Measurements from ENCODE around the gene NEDD1.
A peak's percentile ranks its signal among the peaks of the same experiment; 100 is the strongest.

NEDD1 gene, protein sequence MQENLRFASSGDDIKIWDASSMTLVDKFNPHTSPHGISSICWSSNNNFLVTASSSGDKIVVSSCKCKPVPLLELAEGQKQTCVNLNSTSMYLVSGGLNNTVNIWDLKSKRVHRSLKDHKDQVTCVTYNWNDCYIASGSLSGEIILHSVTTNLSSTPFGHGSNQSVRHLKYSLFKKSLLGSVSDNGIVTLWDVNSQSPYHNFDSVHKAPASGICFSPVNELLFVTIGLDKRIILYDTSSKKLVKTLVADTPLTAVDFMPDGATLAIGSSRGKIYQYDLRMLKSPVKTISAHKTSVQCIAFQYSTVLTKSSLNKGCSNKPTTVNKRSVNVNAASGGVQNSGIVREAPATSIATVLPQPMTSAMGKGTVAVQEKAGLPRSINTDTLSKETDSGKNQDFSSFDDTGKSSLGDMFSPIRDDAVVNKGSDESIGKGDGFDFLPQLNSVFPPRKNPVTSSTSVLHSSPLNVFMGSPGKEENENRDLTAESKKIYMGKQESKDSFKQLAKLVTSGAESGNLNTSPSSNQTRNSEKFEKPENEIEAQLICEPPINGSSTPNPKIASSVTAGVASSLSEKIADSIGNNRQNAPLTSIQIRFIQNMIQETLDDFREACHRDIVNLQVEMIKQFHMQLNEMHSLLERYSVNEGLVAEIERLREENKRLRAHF

DNA sequence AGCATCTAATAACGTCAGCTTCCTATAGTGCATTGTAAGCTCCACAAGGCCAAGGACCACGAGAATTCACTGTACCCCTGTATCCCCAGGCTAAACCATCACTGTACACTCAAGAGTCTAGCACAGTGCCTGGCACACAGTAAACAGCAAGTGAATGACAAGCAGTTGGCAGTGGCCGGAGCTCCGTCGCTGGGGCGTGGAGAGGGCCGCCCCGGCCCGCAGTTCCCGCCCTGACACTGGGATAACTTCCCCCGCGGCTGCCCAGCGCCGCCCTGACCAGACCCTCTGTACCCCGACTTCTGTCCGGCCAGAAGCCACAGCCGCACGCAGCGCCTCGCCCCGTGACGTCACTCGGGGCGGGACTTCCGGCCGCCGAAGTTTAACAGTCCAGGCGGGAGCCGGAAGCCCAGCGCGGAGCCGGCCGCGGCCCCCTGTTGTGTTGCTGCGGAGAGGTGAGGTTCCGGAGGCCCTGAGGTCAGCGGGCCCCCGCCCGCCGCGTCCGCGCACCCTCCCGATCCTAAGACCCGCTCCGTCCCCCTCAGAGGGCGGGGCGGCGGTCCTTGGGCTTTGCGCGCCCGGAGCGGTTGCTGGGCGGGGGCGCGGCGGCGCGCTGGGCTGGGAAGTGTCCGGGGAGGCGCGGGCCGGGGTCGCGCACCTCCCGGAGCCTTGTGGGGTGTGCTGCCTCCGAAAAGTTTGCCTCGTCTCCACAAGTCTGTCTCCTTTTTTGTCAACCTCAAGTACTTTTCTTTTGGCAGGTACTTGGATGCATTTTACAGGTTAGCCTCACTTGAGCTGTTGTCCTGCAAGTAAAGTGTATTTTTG is at the start of gene NEDD1:
NEDD1 (plus strand) TSS at position 409 of the 822 bp plus-strand sequence. CDS start 2,503 bp downstream, outside the sequence.
- peak; percentile 68 to 76 (median 74) for DNase-seq (ENCODE audit: low read depth in 4 of 4, low spot score in 1 of 4)

DNA sequence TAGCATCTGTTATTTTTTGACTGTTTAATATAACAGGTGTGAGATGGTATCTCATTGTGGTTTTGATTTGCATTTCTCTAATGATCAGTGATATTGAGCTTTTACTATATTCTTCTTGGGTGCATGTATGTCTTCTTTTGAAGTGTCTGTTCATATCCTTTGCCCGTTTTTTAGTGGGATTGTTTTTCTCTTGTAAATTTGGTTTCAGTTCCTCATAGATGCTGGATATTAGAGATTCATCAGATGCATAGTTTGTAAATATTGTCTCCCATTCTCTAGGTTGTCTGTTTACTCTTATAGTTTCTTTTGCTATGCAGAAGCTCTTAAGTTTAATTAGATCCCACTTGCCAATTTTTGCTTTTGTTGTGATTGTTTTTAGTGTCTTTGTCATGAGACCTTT is 48.9 kb upstream of the NEDD1 start:
- no peak for DNase-seq (ENCODE audit: low read depth in 4 of 4, low spot score in 1 of 4)

DNA sequence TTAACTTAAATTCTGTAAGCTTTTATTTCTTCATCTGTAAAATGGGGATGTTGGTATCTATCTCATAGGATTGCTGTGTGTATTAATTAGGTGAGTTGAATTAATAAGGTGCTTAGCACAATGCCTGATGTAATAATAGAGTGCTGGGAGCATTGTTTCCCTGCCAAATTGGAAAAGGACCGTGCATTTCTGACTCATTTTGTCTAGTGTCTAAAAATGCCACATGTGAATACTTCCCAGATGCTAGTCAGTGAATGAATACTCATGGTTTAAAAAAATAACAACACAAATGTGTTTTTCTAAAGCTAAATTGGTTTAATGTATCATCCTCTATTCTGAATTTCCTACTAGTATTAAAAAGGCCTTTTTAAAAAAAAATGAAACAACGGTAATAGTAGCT is 45.4 kb upstream of the NEDD1 start:
- DNase-seq (ENCODE audit: low read depth in 4 of 4, low spot score in 1 of 4), result no peak

DNA sequence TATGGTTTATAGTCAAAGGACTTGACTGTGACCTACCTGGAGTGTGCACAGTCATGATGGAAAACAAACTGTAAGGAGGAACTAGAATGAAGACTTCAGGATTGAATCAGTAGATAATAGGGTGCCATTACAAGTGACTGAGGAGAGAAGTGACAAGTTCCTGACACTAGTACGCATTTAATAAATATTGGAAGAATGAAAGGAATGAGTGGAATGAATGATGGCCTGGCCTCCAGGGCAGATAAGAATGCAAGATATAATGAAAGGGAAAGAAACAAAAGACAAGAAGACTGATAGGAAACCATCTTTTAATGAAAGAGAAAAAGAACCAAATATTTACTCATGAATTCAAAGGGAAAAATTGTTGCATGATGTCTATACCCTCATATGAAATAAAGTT is 44.7 kb upstream of the NEDD1 start:
- DNase-seq (ENCODE audit: low read depth in 4 of 4, low spot score in 1 of 4), result no peak

DNA sequence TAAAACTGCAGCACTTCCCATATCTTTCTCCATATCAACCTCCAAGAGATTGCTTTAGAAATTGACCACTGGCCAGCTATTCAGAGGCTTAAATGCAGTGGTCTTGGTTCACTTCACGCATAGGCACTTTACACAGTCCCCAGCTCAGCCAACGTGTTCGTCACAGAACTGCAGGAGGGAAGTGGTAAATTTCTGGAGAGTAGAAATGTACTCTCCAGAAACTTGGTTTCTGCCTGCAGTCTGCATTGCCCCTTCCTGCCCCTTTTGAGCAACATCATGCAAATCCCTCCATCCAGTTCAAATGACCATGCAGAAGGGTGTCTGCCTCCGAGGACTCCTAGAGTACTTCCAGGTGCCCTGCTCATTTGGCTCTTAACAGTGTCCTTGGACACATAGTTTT is 42.7 kb upstream of the NEDD1 start:
- DNase-seq (ENCODE audit: low read depth in 4 of 4, low spot score in 1 of 4), result no peak

DNA sequence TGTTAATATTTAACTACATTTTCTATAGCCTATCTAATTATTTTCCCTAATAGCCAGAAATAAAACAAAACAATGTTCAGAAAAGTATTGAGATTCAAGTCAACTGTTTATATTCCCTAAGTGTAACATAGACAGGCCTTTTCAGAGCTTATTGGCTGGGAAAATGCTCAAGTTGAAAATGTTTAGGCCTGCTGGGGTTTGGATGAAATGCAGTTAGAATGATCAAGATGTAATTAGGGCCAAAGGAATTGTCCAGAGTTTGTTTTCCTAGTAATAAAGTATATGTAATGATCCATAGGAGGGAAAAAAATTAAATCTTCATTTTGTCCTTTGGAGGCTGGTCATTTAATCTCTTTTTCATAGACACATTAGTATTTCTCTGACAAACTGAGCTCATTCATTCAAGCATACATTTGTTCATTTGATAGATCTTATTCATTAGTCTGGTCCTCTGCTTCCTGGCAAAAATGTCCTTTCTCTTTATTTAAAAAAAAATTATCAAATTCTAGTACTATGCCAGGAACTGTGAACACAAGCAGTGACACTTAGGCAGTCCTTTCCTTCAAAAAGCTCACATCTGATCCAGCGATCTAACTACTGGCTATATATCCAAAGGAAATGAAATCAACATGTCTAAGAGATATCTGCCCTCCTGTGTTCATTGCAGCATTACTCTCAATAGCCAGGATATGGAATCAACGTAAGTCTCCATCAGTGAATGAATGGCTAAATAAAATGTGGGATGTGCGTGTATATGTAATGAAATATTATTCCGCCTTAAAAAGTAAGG is 40.1 kb upstream of the NEDD1 start:
- no peak for DNase-seq (ENCODE audit: low read depth in 4 of 4, low spot score in 1 of 4)

DNA sequence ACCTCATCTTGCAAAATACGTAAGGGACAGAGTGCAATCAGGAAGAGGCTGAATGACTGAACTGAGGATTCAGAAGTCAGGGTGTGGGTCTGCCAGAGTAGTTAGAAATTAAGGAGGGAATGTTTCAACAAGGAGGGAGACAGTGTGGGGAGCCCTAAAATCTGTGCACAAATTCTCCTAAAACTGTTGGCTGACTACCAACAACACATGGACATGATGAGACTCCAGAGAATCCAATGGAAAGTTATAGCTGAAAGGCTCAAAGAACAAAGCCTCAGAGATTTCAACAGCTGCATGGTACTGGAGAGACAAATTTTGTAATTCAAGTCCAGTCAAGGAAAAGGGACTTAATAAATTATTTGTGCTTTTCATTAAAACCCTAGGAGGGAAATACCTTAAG is 36.1 kb upstream of the NEDD1 start:
- no peak for DNase-seq (ENCODE audit: low read depth in 4 of 4, low spot score in 1 of 4)

DNA sequence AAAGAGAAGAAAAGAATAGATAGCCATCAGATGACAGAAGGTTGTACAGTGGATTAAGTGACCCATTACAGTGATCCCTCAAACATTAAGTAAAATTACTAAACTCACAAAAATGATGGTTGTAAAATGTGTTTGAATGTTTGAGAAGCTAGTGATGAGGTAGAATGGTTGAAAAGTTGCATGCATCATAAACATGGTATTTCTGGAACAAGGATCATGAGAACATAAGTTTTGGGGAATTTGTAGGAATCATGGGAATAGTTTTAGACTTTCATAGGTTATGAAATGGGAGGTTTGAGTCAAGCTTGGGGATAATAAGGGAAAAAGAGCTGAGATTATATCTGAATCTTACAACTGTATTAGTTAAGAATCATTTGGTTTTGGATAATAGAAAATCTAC is 34.1 kb upstream of the NEDD1 start:
- no peak for DNase-seq (ENCODE audit: low read depth in 4 of 4, low spot score in 1 of 4)

DNA sequence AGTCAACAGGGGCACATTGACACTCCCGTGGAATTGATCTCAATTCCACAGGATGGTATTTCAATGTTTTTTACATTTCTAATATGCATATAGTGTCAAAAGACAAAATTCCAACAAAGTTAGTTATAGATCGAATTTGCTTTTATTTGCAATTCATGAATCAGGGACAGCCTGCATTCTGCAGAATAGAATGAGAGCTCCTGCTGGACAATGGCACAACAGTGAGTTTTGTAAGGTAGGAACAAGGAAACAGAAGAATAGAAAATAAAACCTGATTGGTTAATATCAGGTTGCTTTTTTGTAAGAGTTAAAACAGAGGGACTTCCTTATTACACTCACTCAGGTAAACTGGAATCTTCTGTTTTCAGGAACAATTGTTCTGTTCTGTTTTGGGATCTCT is 32.8 kb upstream of the NEDD1 start:
- no peak for DNase-seq (ENCODE audit: low read depth in 4 of 4, low spot score in 1 of 4)

DNA sequence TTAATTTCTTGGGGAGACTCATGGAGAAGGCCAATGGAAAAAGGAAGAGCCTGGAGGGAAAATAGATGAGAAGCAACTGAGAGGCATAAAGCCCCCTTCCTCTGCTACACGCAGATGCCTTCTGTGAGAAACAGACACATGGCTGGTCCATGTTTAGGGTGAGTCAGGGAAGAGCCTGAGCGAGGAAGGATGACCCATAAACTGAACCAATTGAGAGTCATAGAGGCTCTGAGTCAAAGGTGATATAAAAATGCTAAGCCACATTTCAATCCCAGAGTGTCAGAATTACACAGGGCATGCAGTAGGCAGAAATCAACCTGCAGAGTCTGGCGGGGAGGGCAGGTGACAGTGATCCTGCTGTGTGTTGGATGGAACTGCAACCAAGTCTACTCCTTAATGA is 30.1 kb upstream of the NEDD1 start:
- DNase-seq (ENCODE audit: low read depth in 4 of 4, low spot score in 1 of 4), result no peak

DNA sequence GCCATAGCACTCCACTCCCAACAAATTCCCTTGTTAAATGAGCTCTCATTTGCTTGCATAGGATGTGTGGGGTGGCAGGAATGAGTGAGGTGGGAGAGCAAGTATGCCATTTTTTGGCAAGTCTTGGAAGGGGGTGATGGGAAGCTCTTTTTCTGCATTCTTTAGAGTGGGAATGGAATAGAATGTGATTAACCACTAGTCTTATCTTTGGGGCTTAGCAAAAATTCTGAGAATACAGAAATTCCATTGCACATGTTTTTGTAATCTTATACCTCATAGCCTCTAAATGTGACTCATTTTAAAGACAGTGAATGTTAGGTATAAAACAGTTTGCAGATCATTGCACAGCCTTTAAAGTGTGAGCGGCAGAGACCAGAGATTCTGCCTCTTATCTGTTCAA is 28.4 kb upstream of the NEDD1 start:
- no peak for DNase-seq (ENCODE audit: low read depth in 4 of 4, low spot score in 1 of 4)

DNA sequence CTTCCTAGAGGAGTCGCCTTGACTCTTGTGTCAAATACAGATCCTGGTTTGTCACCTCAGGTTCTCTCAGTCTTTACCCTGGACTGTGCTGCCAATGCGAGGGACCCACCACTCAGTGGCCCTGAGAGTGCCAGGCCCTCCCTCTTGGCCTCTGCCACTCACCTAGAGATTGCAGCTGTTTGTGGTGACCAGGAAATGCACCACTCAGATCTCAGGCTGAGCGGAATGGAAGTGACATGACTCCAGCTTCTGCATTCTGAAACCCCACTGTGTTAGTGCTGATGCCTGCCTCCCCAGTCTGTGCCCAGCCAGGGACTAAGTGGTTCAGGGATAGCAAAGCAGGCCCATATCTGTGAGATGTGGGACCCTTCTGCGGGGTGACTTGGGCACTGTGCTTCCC is 27.8 kb upstream of the NEDD1 start:
- no peak for DNase-seq (ENCODE audit: low read depth in 4 of 4, low spot score in 1 of 4)

DNA sequence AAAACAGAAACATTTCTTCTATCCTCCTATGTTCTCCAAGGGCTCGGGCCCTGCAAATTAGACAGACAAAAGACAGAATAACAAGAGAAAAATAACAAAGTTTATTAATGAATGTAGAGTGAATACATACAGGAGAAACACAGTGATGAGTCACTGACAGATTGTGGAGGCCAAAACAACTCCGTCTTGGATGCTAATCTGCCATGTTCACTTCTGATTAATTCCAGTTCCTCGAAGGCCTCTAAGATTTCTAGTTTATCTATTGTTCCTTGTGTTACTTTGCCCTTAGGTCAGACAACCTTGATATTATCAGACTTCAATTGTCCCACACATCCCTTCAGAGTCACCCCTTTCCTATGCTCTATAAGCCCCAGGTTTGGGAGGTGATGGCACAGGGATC is 26.8 kb upstream of the NEDD1 start:
- no peak for DNase-seq (ENCODE audit: low read depth in 4 of 4, low spot score in 1 of 4)

DNA sequence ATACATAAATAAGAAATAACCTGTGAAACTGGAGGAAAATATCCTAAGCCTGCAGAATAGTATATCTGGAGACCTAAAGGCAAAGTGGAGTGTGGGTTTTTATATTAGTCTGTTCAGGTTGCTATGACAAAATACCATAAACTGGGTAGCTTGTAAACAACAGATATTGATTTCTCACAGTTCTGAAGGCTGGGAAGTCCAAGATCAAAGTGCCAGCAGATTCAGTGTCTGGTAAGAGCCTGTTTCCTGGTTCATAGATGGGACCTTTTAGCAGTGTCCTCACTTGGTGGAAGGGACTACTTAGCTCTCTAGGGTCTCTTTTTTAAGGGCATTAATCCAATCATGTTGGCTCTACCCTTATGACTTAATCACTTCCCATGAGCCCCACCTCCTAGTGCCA is 25.4 kb upstream of the NEDD1 start:
- DNase-seq (ENCODE audit: low read depth in 4 of 4, low spot score in 1 of 4), result no peak

DNA sequence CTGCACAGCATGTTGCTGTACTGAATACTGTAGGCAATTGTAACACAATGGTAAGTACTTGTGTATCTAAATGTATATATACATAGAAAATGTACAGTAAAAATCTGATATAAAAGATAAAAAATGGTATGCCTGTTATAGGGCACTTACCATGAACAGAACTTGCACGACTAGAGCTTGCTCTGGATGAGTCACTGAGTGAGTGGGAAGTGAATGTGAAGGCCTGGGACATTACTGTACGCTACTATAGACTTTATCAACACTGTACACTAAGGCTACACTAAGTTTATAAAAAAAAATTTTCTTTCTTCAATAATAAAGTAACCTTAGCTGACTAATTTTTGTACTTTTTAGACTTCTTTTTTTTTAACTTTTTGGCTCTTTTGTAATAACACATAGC is 24.2 kb upstream of the NEDD1 start:
- DNase-seq (ENCODE audit: low read depth in 4 of 4, low spot score in 1 of 4), result no peak

DNA sequence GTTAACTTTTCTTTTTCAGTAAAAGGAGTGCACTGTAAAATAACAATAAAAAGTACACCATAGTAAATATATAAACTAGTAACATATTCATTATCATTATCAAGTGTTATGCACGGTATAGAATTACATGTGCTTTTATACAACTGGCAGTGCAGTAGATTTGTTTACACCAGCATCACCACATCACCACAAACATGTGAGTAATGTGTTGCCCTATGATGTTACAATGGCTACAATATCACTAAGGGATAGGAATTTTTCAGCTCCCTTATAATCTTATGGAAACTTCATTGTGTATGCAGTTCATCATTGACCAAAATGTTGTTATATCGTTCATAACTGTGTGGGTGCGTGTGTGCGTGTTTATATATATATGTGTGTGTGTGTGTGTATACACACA is 23.5 kb upstream of the NEDD1 start:
- no peak for DNase-seq (ENCODE audit: low read depth in 4 of 4, low spot score in 1 of 4)

DNA sequence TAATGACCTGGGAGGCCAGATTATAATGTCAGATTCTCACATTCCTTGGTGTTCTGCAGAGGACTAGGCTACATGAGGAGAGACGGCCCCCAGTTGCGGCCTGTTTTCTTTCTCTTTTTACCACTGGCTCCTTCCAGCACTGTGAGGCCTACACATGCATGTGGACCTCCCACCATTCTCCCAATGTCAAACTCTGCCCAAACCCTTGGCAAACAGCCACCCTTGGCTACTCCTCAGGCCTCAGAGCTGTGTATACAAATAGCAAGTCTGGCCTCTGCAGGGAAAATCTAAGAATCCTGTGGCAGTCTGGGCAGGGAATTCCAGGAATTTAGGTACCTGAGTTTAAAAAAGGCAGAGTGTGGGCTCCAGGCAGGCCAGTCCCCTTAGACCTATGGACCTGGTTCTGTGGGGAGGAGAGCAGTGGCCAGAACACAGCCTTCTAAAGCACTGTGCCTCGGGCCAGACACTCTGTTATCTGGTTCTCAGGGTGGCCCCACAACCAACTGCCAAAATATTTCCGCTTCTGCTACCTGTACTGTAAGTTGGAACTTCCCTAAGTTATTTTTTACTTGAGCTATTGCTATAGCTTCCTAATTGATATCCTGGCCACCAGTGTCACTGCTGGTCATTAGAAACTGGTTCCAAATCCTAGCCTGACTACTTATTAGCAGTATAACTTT is 19.9 kb upstream of the NEDD1 start:
- DNase-seq (ENCODE audit: low read depth in 4 of 4, low spot score in 1 of 4), result no peak

DNA sequence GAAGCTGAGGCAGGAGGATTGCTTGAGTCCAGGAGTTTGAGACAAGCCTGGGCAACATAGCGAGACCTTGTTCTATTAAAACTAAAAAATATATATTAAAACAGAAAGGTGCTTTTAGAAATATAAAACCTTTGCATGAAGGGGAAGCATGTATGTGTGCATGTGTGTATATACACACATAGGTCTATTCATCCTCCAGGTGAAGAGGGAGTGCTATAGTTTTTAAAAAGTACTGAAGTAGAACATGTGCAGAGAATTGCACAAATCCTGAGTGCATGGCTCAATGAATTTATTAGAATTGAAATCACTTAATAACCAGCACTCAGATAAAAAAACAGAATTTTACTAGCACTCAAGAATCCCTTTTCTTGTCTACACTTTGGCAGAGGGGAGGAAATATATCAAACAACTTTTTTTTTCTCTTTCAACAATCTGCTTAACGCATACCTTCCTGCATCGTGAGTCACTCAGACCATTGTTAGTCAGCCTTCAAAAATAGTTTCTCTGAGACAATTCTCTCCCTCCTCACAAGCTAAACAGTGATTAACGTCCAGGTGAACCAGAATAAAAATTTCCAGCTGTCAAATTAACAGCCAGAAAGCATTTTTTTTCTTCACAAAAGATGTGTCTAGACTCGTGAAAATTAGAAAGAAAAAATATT is 17.7 kb upstream of the NEDD1 start:
- no peak for DNase-seq (ENCODE audit: low read depth in 4 of 4, low spot score in 1 of 4)

DNA sequence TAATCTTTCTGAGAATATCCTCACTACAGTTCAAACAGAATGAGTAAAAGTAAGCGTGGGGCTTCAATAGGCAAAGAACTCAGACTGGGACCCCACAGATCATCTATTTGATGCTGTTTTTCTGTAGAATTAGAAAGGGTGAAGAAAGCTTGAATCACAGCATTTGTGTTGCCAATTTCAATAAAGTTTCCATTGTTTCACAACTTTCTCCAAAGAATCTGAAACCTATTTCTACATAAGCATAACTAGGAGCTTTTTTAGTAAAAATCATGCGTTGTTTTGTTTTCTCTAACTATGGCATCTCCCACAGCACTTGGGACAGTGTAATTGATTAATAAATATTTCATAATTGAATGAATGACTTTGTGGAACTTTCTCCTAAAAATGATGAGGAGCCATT is 16.7 kb upstream of the NEDD1 start:
- DNase-seq (ENCODE audit: low read depth in 4 of 4, low spot score in 1 of 4), result no peak

DNA sequence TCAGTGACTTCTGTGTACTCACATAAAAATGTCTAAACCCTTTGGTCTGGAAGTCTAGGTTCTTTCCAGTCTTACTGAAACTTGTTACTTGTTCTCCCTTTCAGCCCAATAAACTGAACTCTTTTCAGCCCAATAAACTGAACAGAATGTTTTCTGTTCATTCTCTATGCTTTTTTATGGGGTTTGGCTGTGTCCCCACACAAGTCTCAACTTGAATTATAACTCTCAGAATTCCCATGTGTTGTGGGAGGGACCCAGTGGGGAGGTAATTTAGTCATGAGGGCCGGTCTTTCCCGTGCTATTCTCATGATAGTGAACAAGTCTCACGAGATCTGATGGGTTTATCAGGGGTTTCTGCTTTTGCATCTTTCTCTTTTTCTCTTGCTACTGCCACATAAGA is 15.0 kb upstream of the NEDD1 start:
- DNase-seq (ENCODE audit: low read depth in 4 of 4, low spot score in 1 of 4), result no peak
